GM12878 (cell line): ENCODE measurements around the gene ZNF552. TPM values are rescaled to one million over a fixed set of nuclear protein-coding genes. Genes with fewer than 3 reads are reported as not detected.
A peak's percentile ranks its signal among the peaks of the same experiment; 100 is the strongest.

ENCODE experiments used
- BCL3 ChIP-seq: IDR thresholded peaks from 2 replicates; pipeline ENCODE4 v1.6.1; 2011; ENCODE audit warnings: borderline replicate concordance, low read depth, mild to moderate bottlenecking, moderate library complexity, low read length; ENCODE audit not compliant: insufficient read depth, poor library complexity, severe bottlenecking
- BHLHE40 ChIP-seq, 2 experiments: fragments of 450-650 bp in 1 of 2; IDR thresholded peaks; 2 replicates each; pipeline ENCODE4 v1.6.1; 2011 to 2017; ENCODE audit warnings: low read depth in 2 of 2, borderline replicate concordance in 1 of 2, improper control_type of control experiment in 1 of 2, low read length in 1 of 2, mild to moderate bottlenecking in 1 of 2
- BMI1 ChIP-seq: fragments of 450-650 bp; IDR thresholded peaks from 2 replicates; pipeline ENCODE4 v1.6.1; 2016; ENCODE audit warnings: mild to moderate bottlenecking, moderate library complexity, borderline replicate concordance
- CHD4 ChIP-seq: fragments of 200-600 bp; sonication (generic); IDR thresholded peaks from 2 replicates; pipeline ENCODE4 v1.6.1; 2016; ENCODE audit warnings: mild to moderate bottlenecking
- EGR1 ChIP-seq, 2 experiments: IDR thresholded peaks; 1 replicate in 1 of 2; 2 replicates in 1 of 2; pipeline ENCODE4 v1.6.1; 2011 to 2012; ENCODE audit warnings: low read depth in 2 of 2, low read length in 2 of 2, borderline replicate concordance in 1 of 2, mild to moderate bottlenecking in 1 of 2, moderate library complexity in 1 of 2
- EP300 ChIP-seq, 2 experiments: fragments of 150-350 bp in 1 of 2; IDR thresholded peaks; 2 replicates each; pipeline ENCODE4 v1.6.1; 2011 to 2012; ENCODE audit warnings: low read depth in 2 of 2, low read length in 2 of 2, borderline replicate concordance in 1 of 2, improper control_type of control experiment in 1 of 2, inconsistent platforms in 1 of 2; ENCODE audit not compliant: control insufficient read depth in 1 of 2
- FOXM1 ChIP-seq: IDR thresholded peaks from 2 replicates; pipeline ENCODE4 v1.6.1; 2012; ENCODE audit warnings: low read depth, mild to moderate bottlenecking, inconsistent platforms, low read length, moderate library complexity
- MXI1 ChIP-seq: fragments of 150-350 bp; IDR thresholded peaks from 2 replicates; pipeline ENCODE4 v1.6.1; 2011; ENCODE audit warnings: low read depth, mild to moderate bottlenecking, inconsistent platforms, low read length, improper control_type of control experiment
- NBN ChIP-seq: fragments of 450-650 bp; IDR thresholded peaks from 2 replicates; pipeline ENCODE4 v1.6.1; 2016
- SIN3A ChIP-seq: IDR thresholded peaks from 2 replicates; pipeline ENCODE4 v1.6.1; 2012; ENCODE audit warnings: low read depth, low read length, improper control_type of control experiment
- STAT1 ChIP-seq: fragments of 450-650 bp; conservative IDR thresholded peaks from 2 replicates; pipeline ENCODE4 v1.6.1; 2014; ENCODE audit warnings: antibody characterized with exemption, mild to moderate bottlenecking
- ZBTB4 ChIP-seq: fragments of 450-650 bp; formaldehyde crosslinking; IDR thresholded peaks from 2 replicates; pipeline ENCODE4 v1.4.0; 2022; ENCODE audit warnings: mild to moderate bottlenecking, moderate library complexity
- polyA plus RNA-seq, 11 experiments: library from polyadenylated mRNA; depleted of rRNA in 4 of 11; unstranded in 6 of 11; stranded (reverse) in 5 of 11; fragments of >200 nt; fragmentation: Nextera tagmentation in 4 of 11; fragmentation: Illumina TruSeq in 1 of 11; extraction: Ambion mirVana in 4 of 11; extraction: Trizol in 1 of 11; gene quantifications; 1 replicate in 1 of 11; 2 replicates in 10 of 11; pipeline versions ENCODE4 v1.2.1 to v1.2.3, GENCODE V29; 2011 to 2016; ENCODE audit warnings: inconsistent platforms in 2 of 11, missing spikeins in 2 of 11, low read depth in 1 of 11
- total RNA-seq, 4 experiments: library from RNA; depleted of rRNA in 3 of 4; stranded (reverse); fragments of >200 nt in 3 of 4; fragmentation: Illumina TruSeq in 1 of 4; extraction: Trizol in 1 of 4; gene quantifications; 2 replicates each; pipeline versions ENCODE4 v1.2.1 to v1.2.3, GENCODE V29; 2013 to 2021
- TF ChIP-seq, protein P1 (sequence below): fragments of 450-650 bp; IDR thresholded peaks from 2 replicates; pipeline ENCODE4 v1.6.1; 2017; ENCODE audit warnings: mild to moderate bottlenecking, low read depth, inconsistent platforms; ENCODE audit not compliant: poor library complexity, severe bottlenecking
- TF ChIP-seq, protein P2 (sequence below): IDR thresholded peaks from 2 replicates; pipeline ENCODE4 v1.6.1; 2012; ENCODE audit warnings: mild to moderate bottlenecking, low read depth, low read length
- TF ChIP-seq, protein P3 (sequence below): fragments of 450-650 bp; IDR thresholded peaks from 2 replicates; pipeline ENCODE4 v1.6.1; 2017; ENCODE audit warnings: low read depth, mild to moderate bottlenecking, moderate library complexity

Gene ZNF552
- total and polyA plus RNA-seq, 10 of the 15 experiments (the other 5 are each of a cell fraction or from before 2014, with no cell fraction given), result 3.6 to 13.3 (median 8.0) TPM

DNA sequence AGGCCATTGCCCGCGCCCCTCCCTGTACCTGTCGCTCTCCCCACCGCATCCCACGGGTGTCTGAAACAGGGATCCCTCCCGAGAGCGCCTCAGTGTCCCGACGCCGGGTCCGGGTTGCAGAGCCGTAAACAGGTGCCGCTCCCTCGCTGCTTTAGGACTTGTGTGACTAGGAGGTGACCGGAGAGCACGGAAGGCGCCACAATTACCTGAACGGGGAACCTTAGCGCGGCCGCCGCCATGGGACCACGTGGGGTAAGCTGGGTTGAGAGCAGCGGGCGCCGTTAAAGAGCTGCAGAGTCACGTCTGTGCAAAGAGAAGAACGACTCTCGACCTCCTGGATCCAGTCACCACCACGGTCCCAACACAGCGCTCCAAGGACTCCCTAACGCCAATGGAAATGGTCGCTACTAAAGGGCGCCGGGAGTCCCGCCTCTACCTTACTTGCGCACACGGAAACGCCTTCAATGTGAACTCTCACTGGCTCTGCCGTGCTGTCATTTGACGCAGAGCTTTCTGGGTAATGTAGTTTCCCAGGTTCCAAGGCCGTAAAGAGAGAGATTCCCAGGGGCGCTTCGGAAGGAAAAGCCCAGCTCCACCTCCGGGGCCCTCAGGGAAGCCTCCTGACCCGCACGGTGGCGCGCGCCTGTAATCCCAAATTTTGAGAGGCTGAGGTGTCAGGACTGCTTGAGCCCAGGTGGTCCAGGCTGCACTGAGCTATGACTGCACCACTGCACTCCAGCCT lies at the start of gene ZNF552 (continued):
- peak; percentile 42 for TF ChIP-seq BCL3
- TF ChIP-seq FOXM1, result no peak
- no peak; the same call in 1 of the 2 replicates for TF ChIP-seq NBN
- TF ChIP-seq, protein P1, sequence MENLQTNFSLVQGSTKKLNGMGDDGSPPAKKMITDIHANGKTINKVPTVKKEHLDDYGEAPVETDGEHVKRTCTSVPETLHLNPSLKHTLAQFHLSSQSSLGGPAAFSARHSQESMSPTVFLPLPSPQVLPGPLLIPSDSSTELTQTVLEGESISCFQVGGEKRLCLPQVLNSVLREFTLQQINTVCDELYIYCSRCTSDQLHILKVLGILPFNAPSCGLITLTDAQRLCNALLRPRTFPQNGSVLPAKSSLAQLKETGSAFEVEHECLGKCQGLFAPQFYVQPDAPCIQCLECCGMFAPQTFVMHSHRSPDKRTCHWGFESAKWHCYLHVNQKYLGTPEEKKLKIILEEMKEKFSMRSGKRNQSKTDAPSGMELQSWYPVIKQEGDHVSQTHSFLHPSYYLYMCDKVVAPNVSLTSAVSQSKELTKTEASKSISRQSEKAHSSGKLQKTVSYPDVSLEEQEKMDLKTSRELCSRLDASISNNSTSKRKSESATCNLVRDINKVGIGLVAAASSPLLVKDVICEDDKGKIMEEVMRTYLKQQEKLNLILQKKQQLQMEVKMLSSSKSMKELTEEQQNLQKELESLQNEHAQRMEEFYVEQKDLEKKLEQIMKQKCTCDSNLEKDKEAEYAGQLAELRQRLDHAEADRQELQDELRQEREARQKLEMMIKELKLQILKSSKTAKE, result peak; percentile 57
- TF ChIP-seq SIN3A, result peak; percentile 61; the same call in 1 of the 2 replicates
- TF ChIP-seq ZBTB4, result no peak
- TF ChIP-seq, protein P2, sequence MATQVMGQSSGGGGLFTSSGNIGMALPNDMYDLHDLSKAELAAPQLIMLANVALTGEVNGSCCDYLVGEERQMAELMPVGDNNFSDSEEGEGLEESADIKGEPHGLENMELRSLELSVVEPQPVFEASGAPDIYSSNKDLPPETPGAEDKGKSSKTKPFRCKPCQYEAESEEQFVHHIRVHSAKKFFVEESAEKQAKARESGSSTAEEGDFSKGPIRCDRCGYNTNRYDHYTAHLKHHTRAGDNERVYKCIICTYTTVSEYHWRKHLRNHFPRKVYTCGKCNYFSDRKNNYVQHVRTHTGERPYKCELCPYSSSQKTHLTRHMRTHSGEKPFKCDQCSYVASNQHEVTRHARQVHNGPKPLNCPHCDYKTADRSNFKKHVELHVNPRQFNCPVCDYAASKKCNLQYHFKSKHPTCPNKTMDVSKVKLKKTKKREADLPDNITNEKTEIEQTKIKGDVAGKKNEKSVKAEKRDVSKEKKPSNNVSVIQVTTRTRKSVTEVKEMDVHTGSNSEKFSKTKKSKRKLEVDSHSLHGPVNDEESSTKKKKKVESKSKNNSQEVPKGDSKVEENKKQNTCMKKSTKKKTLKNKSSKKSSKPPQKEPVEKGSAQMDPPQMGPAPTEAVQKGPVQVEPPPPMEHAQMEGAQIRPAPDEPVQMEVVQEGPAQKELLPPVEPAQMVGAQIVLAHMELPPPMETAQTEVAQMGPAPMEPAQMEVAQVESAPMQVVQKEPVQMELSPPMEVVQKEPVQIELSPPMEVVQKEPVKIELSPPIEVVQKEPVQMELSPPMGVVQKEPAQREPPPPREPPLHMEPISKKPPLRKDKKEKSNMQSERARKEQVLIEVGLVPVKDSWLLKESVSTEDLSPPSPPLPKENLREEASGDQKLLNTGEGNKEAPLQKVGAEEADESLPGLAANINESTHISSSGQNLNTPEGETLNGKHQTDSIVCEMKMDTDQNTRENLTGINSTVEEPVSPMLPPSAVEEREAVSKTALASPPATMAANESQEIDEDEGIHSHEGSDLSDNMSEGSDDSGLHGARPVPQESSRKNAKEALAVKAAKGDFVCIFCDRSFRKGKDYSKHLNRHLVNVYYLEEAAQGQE, result no peak
- TF ChIP-seq STAT1, result peak; percentile 70; the same call in 1 of the 2 replicates
- no peak for TF ChIP-seq EP300 (IDR thresholded peaks at IDR 0.05; ENCODE audit: borderline replicate concordance in 1 of 2, control insufficient read depth in 1 of 2, low read depth in 2 of 2, low read length in 2 of 2)
- TF ChIP-seq EGR1 (IDR thresholded peaks at IDR 0.05; ENCODE audit: borderline replicate concordance in 1 of 2, low read depth in 2 of 2, low read length in 2 of 2), result no peak
- TF ChIP-seq, protein P3, sequence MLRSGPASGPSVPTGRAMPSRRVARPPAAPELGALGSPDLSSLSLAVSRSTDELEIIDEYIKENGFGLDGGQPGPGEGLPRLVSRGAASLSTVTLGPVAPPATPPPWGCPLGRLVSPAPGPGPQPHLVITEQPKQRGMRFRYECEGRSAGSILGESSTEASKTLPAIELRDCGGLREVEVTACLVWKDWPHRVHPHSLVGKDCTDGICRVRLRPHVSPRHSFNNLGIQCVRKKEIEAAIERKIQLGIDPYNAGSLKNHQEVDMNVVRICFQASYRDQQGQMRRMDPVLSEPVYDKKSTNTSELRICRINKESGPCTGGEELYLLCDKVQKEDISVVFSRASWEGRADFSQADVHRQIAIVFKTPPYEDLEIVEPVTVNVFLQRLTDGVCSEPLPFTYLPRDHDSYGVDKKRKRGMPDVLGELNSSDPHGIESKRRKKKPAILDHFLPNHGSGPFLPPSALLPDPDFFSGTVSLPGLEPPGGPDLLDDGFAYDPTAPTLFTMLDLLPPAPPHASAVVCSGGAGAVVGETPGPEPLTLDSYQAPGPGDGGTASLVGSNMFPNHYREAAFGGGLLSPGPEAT, result peak; percentile 63
- no peak for TF ChIP-seq CHD4
- peak; percentile 70; the same call in 1 of the 2 replicates for TF ChIP-seq MXI1
- peak; percentile 72 to 85 for TF ChIP-seq BHLHE40 (IDR thresholded peaks at IDR 0.05; ENCODE audit: borderline replicate concordance in 1 of 2, low read depth in 2 of 2, low read length in 1 of 2)
- TF ChIP-seq BMI1, result no peak
